ENCODE data around the gene NRTN. TPM values are rescaled to one million over a fixed set of nuclear protein-coding genes. Genes with fewer than 3 reads are reported as not detected.

Gene NRTN
- total and polyA plus RNA-seq, 2 of the 13 experiments (the other 11 are each of a cell fraction or from before 2014, with no cell fraction given), result 4.1 to 5.3 TPM

DNA sequence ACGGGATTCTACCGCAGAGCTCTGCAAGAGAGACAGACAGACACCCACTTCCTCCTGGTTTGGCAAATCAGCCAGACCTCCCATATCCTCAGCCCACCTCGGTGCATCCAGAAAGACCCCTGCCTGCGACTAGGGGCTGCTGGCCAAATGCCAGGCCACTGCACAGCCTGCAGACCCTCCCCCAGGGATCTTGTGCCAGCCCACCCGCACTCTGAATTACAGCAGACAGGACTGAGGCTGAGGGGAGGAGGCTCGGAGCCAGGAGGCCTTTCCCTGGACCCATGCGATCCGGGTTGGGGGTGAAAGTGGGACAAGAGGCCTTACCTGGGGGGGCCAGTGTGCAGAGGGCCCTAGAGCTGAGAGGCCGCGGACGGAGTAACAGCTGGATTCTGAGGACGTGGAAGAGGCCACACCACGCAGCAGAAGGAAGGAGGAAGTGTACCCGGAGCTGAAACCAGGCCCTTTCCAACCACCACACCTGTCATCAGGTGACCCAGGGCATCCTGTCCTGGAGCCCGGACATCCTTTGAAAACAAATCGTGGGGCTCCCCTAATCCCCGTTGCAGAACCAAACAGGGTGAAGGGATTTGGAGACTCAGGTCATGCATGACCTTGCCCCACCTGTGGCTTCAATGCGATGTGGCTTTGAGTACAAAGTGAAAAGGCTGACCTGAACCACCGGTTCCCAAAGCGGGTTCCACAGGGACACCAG lies 33.6 kb downstream of the NRTN start (continued):
- TF ChIP-seq ZNF784 (CRISPR knock-in tag; IDR thresholded peaks at IDR 0.05; ENCODE audit: borderline replicate concordance) (0 out of 2 replicates have a peak, but pooled peaks have one; percentile 9), ZNF431 (CRISPR knock-in tag; IDR thresholded peaks at IDR 0.05; ENCODE audit: borderline replicate concordance, low read depth) (0 out of 2 replicates have a peak, but pooled peaks have one; percentile 14), JDP2 (CRISPR knock-in tag; IDR thresholded peaks at IDR 0.05; ENCODE audit: borderline replicate concordance) (no peak), ZBTB20 (CRISPR knock-in tag; IDR thresholded peaks at IDR 0.05; ENCODE audit: borderline replicate concordance, low read depth) (no peak), RCOR2 (CRISPR knock-in tag; IDR thresholded peaks at IDR 0.05) (peak; percentile 65; the same call in 1 of the 2 replicates), ZNF296 (CRISPR knock-in tag; conservative IDR thresholded peaks at IDR 0.05) (0 out of 2 replicates have a peak, but pooled peaks have one; percentile 7), BRD4 (CRISPR knock-in tag; IDR thresholded peaks at IDR 0.05) (peak; percentile 79; the same call in 1 of the 2 replicates), HNRNPL (IDR thresholded peaks at IDR 0.05; ENCODE audit: low read depth, low read length) (0 out of 2 replicates have a peak, but pooled peaks have one; percentile 14), DNMT1 (CRISPR knock-in tag; IDR thresholded peaks at IDR 0.05) (no peak), HDAC1 (CRISPR knock-in tag; IDR thresholded peaks at IDR 0.05) (peak; percentile 41; the same call in 1 of the 2 replicates), ZNF737 (CRISPR knock-in tag; IDR thresholded peaks at IDR 0.05; ENCODE audit: borderline replicate concordance) (0 out of 2 replicates have a peak, but pooled peaks have one; percentile 18), ZNF430 (CRISPR knock-in tag; IDR thresholded peaks at IDR 0.05) (peak; percentile 65; the same call in 1 of the 2 replicates), RAD51 (IDR thresholded peaks at IDR 0.05; ENCODE audit: borderline replicate concordance) (no peak), ZBTB7A (CRISPR knock-in tag; IDR thresholded peaks at IDR 0.05) (peak; percentile 71; the same call in 1 of the 2 replicates), CSRNP1 (CRISPR knock-in tag; IDR thresholded peaks at IDR 0.05) (peak; percentile 21; the same call in 1 of the 2 replicates), MXD1 (CRISPR knock-in tag; IDR thresholded peaks at IDR 0.05) (peak; percentile 69; the same call in 1 of the 2 replicates), ADNP (CRISPR knock-in tag; IDR thresholded peaks at IDR 0.05) (no peak), MEIS1 (CRISPR knock-in tag; IDR thresholded peaks at IDR 0.05; ENCODE audit: borderline replicate concordance) (no peak), ZNF510 (CRISPR knock-in tag; IDR thresholded peaks at IDR 0.05; ENCODE audit: low read depth) (0 out of 2 replicates have a peak, but pooled peaks have one; percentile 9), LBX2 (CRISPR knock-in tag; IDR thresholded peaks at IDR 0.05; ENCODE audit: borderline replicate concordance) (no peak), TAF1 (CRISPR knock-in tag; IDR thresholded peaks at IDR 0.05) (no peak; the same call in 1 of the 2 replicates), KAT2B (IDR thresholded peaks at IDR 0.05; ENCODE audit: borderline replicate concordance, low read depth, low read length) (no peak), NR2F6 (IDR thresholded peaks at IDR 0.05) (no peak), NR2F6 (CRISPR knock-in tag; IDR thresholded peaks at IDR 0.05) (0 out of 2 replicates have a peak, but pooled peaks have one; percentile 17), ZSCAN12 (CRISPR knock-in tag; IDR thresholded peaks at IDR 0.05) (0 out of 2 replicates have a peak, but pooled peaks have one; percentile 60), YEATS4 (CRISPR knock-in tag; IDR thresholded peaks at IDR 0.05; ENCODE audit: borderline replicate concordance) (peak; percentile 10; the same call in 1 of the 2 replicates), CC2D1A (CRISPR knock-in tag; IDR thresholded peaks at IDR 0.05) (no peak)
